ENCODE results near the gene CEP128.

Gene CEP128

DNA sequence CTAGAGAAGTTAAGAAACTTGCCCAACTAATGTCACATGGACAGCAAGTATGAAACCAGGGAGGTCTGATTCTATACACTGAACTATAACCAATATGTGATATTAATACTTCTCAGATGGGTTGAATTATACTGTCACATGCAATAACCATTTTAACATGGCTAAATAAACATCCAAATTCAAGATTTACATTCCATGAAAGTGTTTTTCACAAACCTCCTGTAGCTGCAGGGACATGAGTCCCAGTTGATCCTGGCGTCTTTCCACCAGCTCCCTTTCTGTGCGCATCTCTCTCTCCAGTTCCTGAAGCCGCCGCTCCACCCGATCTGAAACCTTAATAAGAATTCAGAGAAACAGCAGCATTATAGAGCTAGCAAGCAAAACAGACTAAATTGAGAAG is 79.0 kb downstream of the CEP128 start:
- CTCF ChIA-PET = interaction anchor here (0.6 to 1.5 kb wide), 2 partner anchors 247 to 807 kb away, joined by 4 read pairs; no protein-coding TSS in a partner anchor
- no peak for TF ChIP-seq FOXM1 (IDR thresholded peaks at IDR 0.05; ENCODE audit: borderline replicate concordance)
- TF ChIP-seq BHLHE40 (IDR thresholded peaks at IDR 0.05; ENCODE audit: borderline replicate concordance) = no peak
- no peak for TF ChIP-seq LEF1 (IDR thresholded peaks at IDR 0.05; ENCODE audit: borderline replicate concordance)
- TF ChIP-seq HDGF (IDR thresholded peaks at IDR 0.05; ENCODE audit: borderline replicate concordance) = no peak
- TF ChIP-seq FOXA1 (IDR thresholded peaks at IDR 0.05) = no peak
- no peak for TF ChIP-seq CTBP1 (IDR thresholded peaks at IDR 0.05; ENCODE audit: borderline replicate concordance)
- TF ChIP-seq TARDBP (IDR thresholded peaks at IDR 0.05) = no peak
- TF ChIP-seq ARNT (IDR thresholded peaks at IDR 0.05) = no peak
- TF ChIP-seq, protein P1, sequence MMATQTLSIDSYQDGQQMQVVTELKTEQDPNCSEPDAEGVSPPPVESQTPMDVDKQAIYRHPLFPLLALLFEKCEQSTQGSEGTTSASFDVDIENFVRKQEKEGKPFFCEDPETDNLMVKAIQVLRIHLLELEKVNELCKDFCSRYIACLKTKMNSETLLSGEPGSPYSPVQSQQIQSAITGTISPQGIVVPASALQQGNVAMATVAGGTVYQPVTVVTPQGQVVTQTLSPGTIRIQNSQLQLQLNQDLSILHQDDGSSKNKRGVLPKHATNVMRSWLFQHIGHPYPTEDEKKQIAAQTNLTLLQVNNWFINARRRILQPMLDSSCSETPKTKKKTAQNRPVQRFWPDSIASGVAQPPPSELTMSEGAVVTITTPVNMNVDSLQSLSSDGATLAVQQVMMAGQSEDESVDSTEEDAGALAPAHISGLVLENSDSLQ (IDR thresholded peaks at IDR 0.05) = no peak
- POLR2A ChIA-PET = no interaction called here
- no peak for DNase-seq (ENCODE audit: extremely low spot score)

GRCh38 chr14:80850197-80850814 is 91.2 kb downstream of the CEP128 start:
- ChIA-PET CTCF (interaction anchor here (2.4 kb wide), 1 partner anchor 794 kb away, joined by 10 read pairs; no protein-coding TSS in a partner anchor), POLR2A (no interaction called here)
- no peak for DNase-seq (ENCODE audit: extremely low spot score)
- TF ChIP-seq TARDBP (IDR thresholded peaks at IDR 0.05) (no peak), NFRKB (IDR thresholded peaks at IDR 0.05) (no peak), L3MBTL2 (conservative IDR thresholded peaks at IDR 0.05) (no peak), ZNF384 (IDR thresholded peaks at IDR 0.05) (no peak)

GRCh38 chr14:80847070-80847469 is 94.5 kb downstream of the CEP128 start:
- TF ChIP-seq ELF4 (IDR thresholded peaks at IDR 0.05) (no peak), SP1 (IDR thresholded peaks at IDR 0.05) (no peak), BHLHE40 (IDR thresholded peaks at IDR 0.05; ENCODE audit: borderline replicate concordance) (no peak), CTBP1 (IDR thresholded peaks at IDR 0.05; ENCODE audit: borderline replicate concordance) (no peak), FOXK2 (IDR thresholded peaks at IDR 0.05) (no peak), HDGF (IDR thresholded peaks at IDR 0.05; ENCODE audit: borderline replicate concordance) (no peak), NFRKB (IDR thresholded peaks at IDR 0.05) (no peak), FOXM1 (IDR thresholded peaks at IDR 0.05; ENCODE audit: borderline replicate concordance) (no peak), TARDBP (IDR thresholded peaks at IDR 0.05) (no peak), LEF1 (IDR thresholded peaks at IDR 0.05; ENCODE audit: borderline replicate concordance) (no peak), ARNT (IDR thresholded peaks at IDR 0.05) (no peak), SUZ12 (IDR thresholded peaks at IDR 0.05) (no peak), ZNF384 (IDR thresholded peaks at IDR 0.05) (no peak)
- TF ChIP-seq, protein P1 (IDR thresholded peaks at IDR 0.05) = no peak
- DNase-seq (ENCODE audit: extremely low spot score) = no peak
- ChIA-PET CTCF (no interaction called here), POLR2A (no interaction called here)

GRCh38 chr14:80845856-80846255 is 95.7 kb downstream of the CEP128 start:
- CTCF ChIA-PET = no interaction called here
- DNase-seq (ENCODE audit: extremely low spot score) = no peak
- TF ChIP-seq CTBP1 (IDR thresholded peaks at IDR 0.05; ENCODE audit: borderline replicate concordance) (no peak), SUZ12 (IDR thresholded peaks at IDR 0.05) (no peak), BHLHE40 (IDR thresholded peaks at IDR 0.05; ENCODE audit: borderline replicate concordance) (no peak)
- POLR2A ChIA-PET = no interaction called here

GRCh38 chr14:80844872-80845271 is 96.7 kb downstream of the CEP128 start:
- POLR2A ChIA-PET = no interaction called here
- CTCF ChIA-PET = no interaction called here
- DNase-seq (ENCODE audit: extremely low spot score) = no peak
- TF ChIP-seq, protein P1 (IDR thresholded peaks at IDR 0.05) = no peak
- TF ChIP-seq FOXM1 (IDR thresholded peaks at IDR 0.05; ENCODE audit: borderline replicate concordance) (no peak), ARNT (IDR thresholded peaks at IDR 0.05) (no peak), BHLHE40 (IDR thresholded peaks at IDR 0.05; ENCODE audit: borderline replicate concordance) (no peak), HDGF (IDR thresholded peaks at IDR 0.05; ENCODE audit: borderline replicate concordance) (no peak), ZNF384 (IDR thresholded peaks at IDR 0.05) (no peak), FOXK2 (IDR thresholded peaks at IDR 0.05) (no peak), SP1 (IDR thresholded peaks at IDR 0.05) (no peak), SUZ12 (IDR thresholded peaks at IDR 0.05) (no peak), LEF1 (IDR thresholded peaks at IDR 0.05; ENCODE audit: borderline replicate concordance) (no peak), CTBP1 (IDR thresholded peaks at IDR 0.05; ENCODE audit: borderline replicate concordance) (no peak), TARDBP (IDR thresholded peaks at IDR 0.05) (no peak), ELF4 (IDR thresholded peaks at IDR 0.05) (no peak), L3MBTL2 (conservative IDR thresholded peaks at IDR 0.05) (no peak)

GRCh38 chr14:80839743-80840142 is 101.8 kb downstream of the CEP128 start:
- DNase-seq (ENCODE audit: extremely low spot score) = no peak
- no peak for TF ChIP-seq CTBP1 (IDR thresholded peaks at IDR 0.05; ENCODE audit: borderline replicate concordance)
- no peak for TF ChIP-seq ZNF384 (IDR thresholded peaks at IDR 0.05)
- no peak for TF ChIP-seq FOXA1 (IDR thresholded peaks at IDR 0.05)
- TF ChIP-seq BHLHE40 (IDR thresholded peaks at IDR 0.05; ENCODE audit: borderline replicate concordance) = no peak
- no peak for TF ChIP-seq ELF4 (IDR thresholded peaks at IDR 0.05)
- no peak for TF ChIP-seq ARNT (IDR thresholded peaks at IDR 0.05)
- no peak for TF ChIP-seq FOXK2 (IDR thresholded peaks at IDR 0.05)
- no peak for TF ChIP-seq SUZ12 (IDR thresholded peaks at IDR 0.05)
- no peak for TF ChIP-seq SP1 (IDR thresholded peaks at IDR 0.05)
- TF ChIP-seq, protein P1 (IDR thresholded peaks at IDR 0.05) = no peak
- no peak for TF ChIP-seq LEF1 (IDR thresholded peaks at IDR 0.05; ENCODE audit: borderline replicate concordance)
- TF ChIP-seq L3MBTL2 (conservative IDR thresholded peaks at IDR 0.05) = no peak
- ChIA-PET CTCF (no interaction called here), POLR2A (no interaction called here)

All from HEK293T (cell line).